ENCODE data around the gene VSTM2L. TPM values are rescaled to one million over a fixed set of nuclear protein-coding genes. Genes with fewer than 3 reads are reported as not detected.
A peak's percentile ranks its signal among the peaks of the same experiment; 100 is the strongest.

VSTM2L gene
- polyA plus RNA-seq, 1 donor from 2014 or later: 22.1 TPM

- Histone ChIP-seq H3K9ac (ENCODE audit: low read length) (peak overlapping the region; percentile 34), H3K27me3 (ENCODE audit: insufficient read depth, low read depth, low read length) (no peaks in the 10 kb centered on the region), H3K4me2 (ENCODE audit: low read length) (no peak overlapping the region), H3K9me3 (ENCODE audit: low read length) (no peaks in the 10 kb centered on the region), H2AFZ (ENCODE audit: low read depth, low read length) (peak overlapping the region; percentile 14), H4K20me1 (ENCODE audit: insufficient read depth) (no peaks in the 10 kb centered on the region), H3K4me3 (ENCODE audit: low read length) (no peak overlapping the region), H3F3A (ENCODE audit: insufficient read depth, low read length, poor library complexity, severe bottlenecking) (no peaks in the 10 kb centered on the region), H3K27ac (ENCODE audit: low read length) (peak overlapping the region; percentile 50), H3K79me2 (replicated peaks; ENCODE audit: insufficient read depth, low read length) (no peaks in the 10 kb centered on the region), H3K9me2 (ENCODE audit: insufficient read depth, low read length) (no peaks in the 10 kb centered on the region), H3K36me3 (ENCODE audit: insufficient read depth, low read length) (no peaks in the 10 kb centered on the region)
- TF ChIP-seq SMC3 (conservative IDR thresholded peaks at IDR 0.05; ENCODE audit: poor library complexity) (no peak), POLR2AphosphoS5 (IDR thresholded peaks at IDR 0.05) (peak; percentile 15), RAD21 (conservative IDR thresholded peaks at IDR 0.05) (no peak)
These were observed 4.9 kb downstream of the VSTM2L start for GRCh38 chr20:37907677-37908401.

DNA sequence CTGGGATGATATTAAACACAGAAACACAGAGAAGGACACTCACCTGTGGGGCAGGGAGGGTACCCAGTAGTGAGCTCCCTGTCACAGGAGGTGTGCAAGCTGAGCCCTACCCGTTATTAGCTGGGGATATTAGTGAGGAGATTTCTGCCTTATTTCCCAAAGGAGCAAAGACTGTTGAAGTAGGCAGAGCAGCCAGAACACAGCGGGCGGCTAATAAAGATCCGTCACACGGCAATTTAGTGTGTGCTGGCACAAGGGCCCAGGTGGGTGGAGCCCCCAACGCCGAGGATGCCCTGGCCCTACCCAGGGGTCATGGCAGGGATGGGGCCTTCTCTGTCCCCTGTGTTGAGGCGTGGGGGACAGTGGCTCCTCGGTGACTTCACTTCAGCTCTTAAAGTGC, 8.3 kb downstream of the VSTM2L start:
- H3K9ac ChIP-seq (ENCODE audit: low read length): peak overlapping the region; percentile 42
- H3K36me3 ChIP-seq (ENCODE audit: insufficient read depth, low read length): no peaks in the 10 kb centered on the region
- no peaks in the 10 kb centered on the region for H3K9me2 ChIP-seq (ENCODE audit: insufficient read depth, low read length)
- H3K4me2 ChIP-seq (ENCODE audit: low read length): no peak overlapping the region
- no peaks in the 10 kb centered on the region for H3K79me2 ChIP-seq (replicated peaks; ENCODE audit: insufficient read depth, low read length)
- TF ChIP-seq RAD21 (conservative IDR thresholded peaks at IDR 0.05) (no peak), EP300 (conservative IDR thresholded peaks at IDR 0.05; ENCODE audit: poor library complexity, severe bottlenecking) (no peak), MXI1 (conservative IDR thresholded peaks at IDR 0.05; ENCODE audit: poor library complexity, severe bottlenecking) (no peak), EZH2 (IDR thresholded peaks at IDR 0.05; ENCODE audit: borderline replicate concordance, insufficient read depth, low read length, poor library complexity, severe bottlenecking) (no peak), CTCF (IDR thresholded peaks at IDR 0.05; ENCODE audit: poor library complexity, severe bottlenecking) (no peak), TAF1 (IDR thresholded peaks at IDR 0.05; ENCODE audit: low read depth) (no peak), POLR2AphosphoS5 (IDR thresholded peaks at IDR 0.05) (no peak), SMC3 (conservative IDR thresholded peaks at IDR 0.05; ENCODE audit: poor library complexity) (no peak)
- TF ChIP-seq, protein P1, sequence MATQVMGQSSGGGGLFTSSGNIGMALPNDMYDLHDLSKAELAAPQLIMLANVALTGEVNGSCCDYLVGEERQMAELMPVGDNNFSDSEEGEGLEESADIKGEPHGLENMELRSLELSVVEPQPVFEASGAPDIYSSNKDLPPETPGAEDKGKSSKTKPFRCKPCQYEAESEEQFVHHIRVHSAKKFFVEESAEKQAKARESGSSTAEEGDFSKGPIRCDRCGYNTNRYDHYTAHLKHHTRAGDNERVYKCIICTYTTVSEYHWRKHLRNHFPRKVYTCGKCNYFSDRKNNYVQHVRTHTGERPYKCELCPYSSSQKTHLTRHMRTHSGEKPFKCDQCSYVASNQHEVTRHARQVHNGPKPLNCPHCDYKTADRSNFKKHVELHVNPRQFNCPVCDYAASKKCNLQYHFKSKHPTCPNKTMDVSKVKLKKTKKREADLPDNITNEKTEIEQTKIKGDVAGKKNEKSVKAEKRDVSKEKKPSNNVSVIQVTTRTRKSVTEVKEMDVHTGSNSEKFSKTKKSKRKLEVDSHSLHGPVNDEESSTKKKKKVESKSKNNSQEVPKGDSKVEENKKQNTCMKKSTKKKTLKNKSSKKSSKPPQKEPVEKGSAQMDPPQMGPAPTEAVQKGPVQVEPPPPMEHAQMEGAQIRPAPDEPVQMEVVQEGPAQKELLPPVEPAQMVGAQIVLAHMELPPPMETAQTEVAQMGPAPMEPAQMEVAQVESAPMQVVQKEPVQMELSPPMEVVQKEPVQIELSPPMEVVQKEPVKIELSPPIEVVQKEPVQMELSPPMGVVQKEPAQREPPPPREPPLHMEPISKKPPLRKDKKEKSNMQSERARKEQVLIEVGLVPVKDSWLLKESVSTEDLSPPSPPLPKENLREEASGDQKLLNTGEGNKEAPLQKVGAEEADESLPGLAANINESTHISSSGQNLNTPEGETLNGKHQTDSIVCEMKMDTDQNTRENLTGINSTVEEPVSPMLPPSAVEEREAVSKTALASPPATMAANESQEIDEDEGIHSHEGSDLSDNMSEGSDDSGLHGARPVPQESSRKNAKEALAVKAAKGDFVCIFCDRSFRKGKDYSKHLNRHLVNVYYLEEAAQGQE (IDR thresholded peaks at IDR 0.05; ENCODE audit: borderline replicate concordance): no peak
- H4K20me1 ChIP-seq (ENCODE audit: insufficient read depth): no peaks in the 10 kb centered on the region
- no peaks in the 10 kb centered on the region for H3K27me3 ChIP-seq (ENCODE audit: insufficient read depth, low read depth, low read length)
- no peaks in the 10 kb centered on the region for H3F3A ChIP-seq (ENCODE audit: insufficient read depth, low read length, poor library complexity, severe bottlenecking)
- H2AFZ ChIP-seq (ENCODE audit: low read depth, low read length): no peak overlapping the region
- no peaks in the 10 kb centered on the region for H3K9me3 ChIP-seq (ENCODE audit: low read length)
- H3K27ac ChIP-seq (ENCODE audit: low read length): peak overlapping the region; percentile 28
- no peak overlapping the region for H3K4me3 ChIP-seq (ENCODE audit: low read length)
